ENCODE measurements around the gene FRMD8.

FRMD8 gene

GRCh38 chr11:65376138-65376713 lies 10.2 kb upstream of the FRMD8 start:
- DNase-seq (ENCODE audit: low spot score), result no peak

GRCh38 chr11:65377036-65377435 lies 9.4 kb upstream of the FRMD8 start:
- DNase-seq (ENCODE audit: low spot score), result no peak

- no peak for DNase-seq (ENCODE audit: low spot score)
Measured at GRCh38 chr11:65377777-65378176, 8.7 kb upstream of the FRMD8 start.

- DNase-seq (ENCODE audit: low spot score), result no peak
Measured at GRCh38 chr11:65378208-65378927, 8.1 kb upstream of the FRMD8 start.

- DNase-seq (ENCODE audit: low spot score), result no peak
Measured at GRCh38 chr11:65378928-65379638, 7.4 kb upstream of the FRMD8 start.

- DNase-seq (ENCODE audit: low spot score), result no peak
Measured at GRCh38 chr11:65379698-65380459, 6.6 kb upstream of the FRMD8 start.

GRCh38 chr11:65380460-65381119 lies 5.8 kb upstream of the FRMD8 start:
- no peak for DNase-seq (ENCODE audit: low spot score)

- DNase-seq (ENCODE audit: low spot score), result no peak
Measured at GRCh38 chr11:65381716-65382032, 4.8 kb upstream of the FRMD8 start.

- peak; percentile 97 for DNase-seq (ENCODE audit: low spot score)
Measured at GRCh38 chr11:65382033-65382803, 4.2 kb upstream of the FRMD8 start, which contains the start of gene SLC25A45. TSS of gene SLC25A45 (minus strand) at chr11:65382646. CDS start at chr11:65381951, 695 bp downstream.

GRCh38 chr11:65382804-65383368 lies 3.6 kb upstream of the FRMD8 start:
- no peak for DNase-seq (ENCODE audit: low spot score)

- no peak for DNase-seq (ENCODE audit: low spot score)
Measured at GRCh38 chr11:65383778-65384177, 2.7 kb upstream of the FRMD8 start.

- DNase-seq (ENCODE audit: low spot score), result peak; percentile 33
Measured at GRCh38 chr11:65384301-65384889, 2.0 kb upstream of the FRMD8 start.

- no peak for DNase-seq (ENCODE audit: low spot score)
Measured at GRCh38 chr11:65388731-65389130, 2.3 kb downstream of the FRMD8 start.

- no peak for DNase-seq (ENCODE audit: low spot score)
Measured at GRCh38 chr11:65389294-65389980, 3.0 kb downstream of the FRMD8 start.

- no peak for DNase-seq (ENCODE audit: low spot score)
Measured at GRCh38 chr11:65390099-65390941, 3.9 kb downstream of the FRMD8 start.

- no peak for DNase-seq (ENCODE audit: low spot score)
Measured at GRCh38 chr11:65390996-65391395, 4.6 kb downstream of the FRMD8 start.

GRCh38 chr11:65392186-65392829 lies 5.9 kb downstream of the FRMD8 start:
- DNase-seq (ENCODE audit: low spot score), result no peak

- no peak for DNase-seq (ENCODE audit: low spot score)
Measured at GRCh38 chr11:65392899-65393298, 6.5 kb downstream of the FRMD8 start.
